Gastroesophageal sphincter (tissue), 3 donors: ENCODE data around the gene C2orf76.

ENCODE experiments used
- EP300 ChIP-seq: sonication (generic); formaldehyde crosslinking; IDR thresholded peaks from one replicate; pipeline ENCODE4 v1.6.1; 2017; ENCODE audit warnings: antibody characterized with exemption, mild to moderate bottlenecking
- POLR2AphosphoS5 ChIP-seq: sonication (generic); formaldehyde crosslinking; IDR thresholded peaks from one replicate; pipeline ENCODE4 v1.6.1; 2017; ENCODE audit warnings: antibody characterized with exemption
- TF ChIP-seq, protein P1 (sequence below), 4 experiments: fragments of 200-600 bp in 2 of 4; fragments of 450-650 bp in 2 of 4; sonication (generic) in 1 of 4; IDR thresholded peaks; one replicate each; pipeline ENCODE4 v1.5.1; 2017 to 2019; ENCODE audit warnings: antibody characterized with exemption in 4 of 4, mild to moderate bottlenecking in 2 of 4, moderate library complexity in 2 of 4

DNA sequence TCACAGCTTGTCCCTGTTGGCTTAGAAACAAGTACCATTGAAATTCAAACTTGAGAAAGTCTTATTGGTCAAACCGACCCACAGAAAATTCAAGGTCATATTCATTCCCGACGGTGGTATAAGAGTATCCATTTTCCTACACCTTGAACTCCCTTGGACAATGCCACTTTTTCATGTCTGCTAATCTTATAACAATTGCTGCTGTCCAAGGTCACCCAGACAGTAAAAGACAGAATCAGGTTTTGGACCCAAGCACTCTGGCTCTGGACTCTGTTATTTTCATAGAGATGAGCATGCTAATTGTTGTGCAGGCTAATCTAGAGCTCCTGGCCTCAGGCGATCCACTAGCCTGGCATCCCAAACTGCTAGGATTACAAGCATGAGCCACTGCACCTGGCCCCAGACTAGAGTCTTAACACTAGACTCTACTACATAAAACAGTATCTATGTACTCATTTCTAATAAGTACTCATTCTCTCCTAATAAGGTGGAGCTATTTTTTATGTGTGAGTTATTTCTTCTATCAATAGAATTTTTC is 57.8 kb downstream of the C2orf76 start:
- no peak for TF ChIP-seq EP300
- TF ChIP-seq, protein P1, sequence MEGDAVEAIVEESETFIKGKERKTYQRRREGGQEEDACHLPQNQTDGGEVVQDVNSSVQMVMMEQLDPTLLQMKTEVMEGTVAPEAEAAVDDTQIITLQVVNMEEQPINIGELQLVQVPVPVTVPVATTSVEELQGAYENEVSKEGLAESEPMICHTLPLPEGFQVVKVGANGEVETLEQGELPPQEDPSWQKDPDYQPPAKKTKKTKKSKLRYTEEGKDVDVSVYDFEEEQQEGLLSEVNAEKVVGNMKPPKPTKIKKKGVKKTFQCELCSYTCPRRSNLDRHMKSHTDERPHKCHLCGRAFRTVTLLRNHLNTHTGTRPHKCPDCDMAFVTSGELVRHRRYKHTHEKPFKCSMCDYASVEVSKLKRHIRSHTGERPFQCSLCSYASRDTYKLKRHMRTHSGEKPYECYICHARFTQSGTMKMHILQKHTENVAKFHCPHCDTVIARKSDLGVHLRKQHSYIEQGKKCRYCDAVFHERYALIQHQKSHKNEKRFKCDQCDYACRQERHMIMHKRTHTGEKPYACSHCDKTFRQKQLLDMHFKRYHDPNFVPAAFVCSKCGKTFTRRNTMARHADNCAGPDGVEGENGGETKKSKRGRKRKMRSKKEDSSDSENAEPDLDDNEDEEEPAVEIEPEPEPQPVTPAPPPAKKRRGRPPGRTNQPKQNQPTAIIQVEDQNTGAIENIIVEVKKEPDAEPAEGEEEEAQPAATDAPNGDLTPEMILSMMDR (IDR thresholded peaks at IDR 0.05): no peak
- TF ChIP-seq POLR2AphosphoS5: no peak
